ENCODE results near the gene MLLT6.
"Not testable (repeated sequence)": the region's sequence is repeated elsewhere in the genome, so short reads cannot be mapped to it uniquely, and the experiment has no call there.

MLLT6 gene

GRCh38 chr17:38709104-38709820, 4.2 kb downstream of the MLLT6 start:
- no peak for DNase-seq

GRCh38 chr17:38709864-38710603, 5.0 kb downstream of the MLLT6 start:
- DNase-seq, result no peak

GRCh38 chr17:38710604-38710962, 5.5 kb downstream of the MLLT6 start:
- DNase-seq, result no peak

- no peak for DNase-seq
These were observed 5.9 kb downstream of the MLLT6 start for GRCh38 chr17:38710985-38711384.

- no peak for DNase-seq
These were observed 6.9 kb downstream of the MLLT6 start for GRCh38 chr17:38711792-38712571.

GRCh38 chr17:38712593-38712992, 7.5 kb downstream of the MLLT6 start:
- no peak for DNase-seq

- DNase-seq, result no peak
These were observed 8.5 kb downstream of the MLLT6 start for GRCh38 chr17:38713456-38714075.

- no peak for DNase-seq
These were observed 10.3 kb downstream of the MLLT6 start for GRCh38 chr17:38715216-38715943.

GRCh38 chr17:38716368-38717005, 11.4 kb downstream of the MLLT6 start:
- DNase-seq, result no peak

- no peak for DNase-seq
These were observed 12.2 kb downstream of the MLLT6 start for GRCh38 chr17:38717139-38717745.

GRCh38 chr17:38719289-38719942, 14.3 kb downstream of the MLLT6 start:
- no peak for DNase-seq

GRCh38 chr17:38719943-38720641, 15.0 kb downstream of the MLLT6 start:
- no peak for DNase-seq

GRCh38 chr17:38720941-38721340, 15.9 kb downstream of the MLLT6 start:
- no peak for DNase-seq

GRCh38 chr17:38721802-38722201, 16.7 kb downstream of the MLLT6 start:
- DNase-seq, result no peak

GRCh38 chr17:38724337-38724988, 19.4 kb downstream of the MLLT6 start:
- peak; percentile 86 for DNase-seq

- DNase-seq, result no peak
These were observed 20.0 kb downstream of the MLLT6 start for GRCh38 chr17:38725066-38725465.

- DNase-seq, result not testable (repeated sequence)
These were observed 21.1 kb downstream of the MLLT6 start for GRCh38 chr17:38726145-38726544.

GRCh38 chr17:38727736-38728135, 22.7 kb downstream of the MLLT6 start:
- no peak for DNase-seq

GRCh38 chr17:38728290-38728831, 23.3 kb downstream of the MLLT6 start:
- DNase-seq, result no peak

Data from RPMI8226 (cell line).